LHCN-M2 (cell line): Measurements from ENCODE around the gene HIVEP3. TPM values are rescaled to one million over a fixed set of nuclear protein-coding genes. Genes with fewer than 3 reads are reported as not detected.

Source experiments
- DNase-seq: peaks from one replicate; pipeline ENCODE4 v3.0.0-alpha.2; 2012; ENCODE audit warnings: low read depth
- total RNA-seq: library from RNA; depleted of rRNA; stranded (reverse); fragments of >200 nt; gene quantifications from 2 replicates; pipeline ENCODE4 v1.2.3, GENCODE V29; 2014

HIVEP3 gene
- total RNA-seq, 1 experiment from 2014 or later = 2.1 TPM

DNA sequence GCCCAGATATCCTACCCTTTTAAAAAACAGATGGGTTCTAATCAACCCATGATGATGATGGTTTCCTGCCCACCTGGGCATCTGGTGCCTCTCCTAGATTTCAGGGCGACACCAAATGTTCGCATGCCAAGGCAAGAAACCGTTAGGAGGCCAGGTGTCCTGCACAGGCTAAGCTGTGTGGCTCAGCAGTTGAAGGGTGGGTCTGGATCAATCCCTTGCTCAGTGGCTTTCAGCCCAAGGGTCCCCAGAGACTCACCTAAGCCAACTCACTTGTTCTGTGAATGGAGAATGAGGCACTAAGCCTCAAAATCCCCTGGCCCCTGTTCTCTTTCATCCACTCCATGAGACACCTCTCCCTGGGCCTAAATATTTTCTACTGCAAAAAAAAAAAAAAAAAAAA lies 265.1 kb downstream of the HIVEP3 start:
- DNase-seq = no peak

DNA sequence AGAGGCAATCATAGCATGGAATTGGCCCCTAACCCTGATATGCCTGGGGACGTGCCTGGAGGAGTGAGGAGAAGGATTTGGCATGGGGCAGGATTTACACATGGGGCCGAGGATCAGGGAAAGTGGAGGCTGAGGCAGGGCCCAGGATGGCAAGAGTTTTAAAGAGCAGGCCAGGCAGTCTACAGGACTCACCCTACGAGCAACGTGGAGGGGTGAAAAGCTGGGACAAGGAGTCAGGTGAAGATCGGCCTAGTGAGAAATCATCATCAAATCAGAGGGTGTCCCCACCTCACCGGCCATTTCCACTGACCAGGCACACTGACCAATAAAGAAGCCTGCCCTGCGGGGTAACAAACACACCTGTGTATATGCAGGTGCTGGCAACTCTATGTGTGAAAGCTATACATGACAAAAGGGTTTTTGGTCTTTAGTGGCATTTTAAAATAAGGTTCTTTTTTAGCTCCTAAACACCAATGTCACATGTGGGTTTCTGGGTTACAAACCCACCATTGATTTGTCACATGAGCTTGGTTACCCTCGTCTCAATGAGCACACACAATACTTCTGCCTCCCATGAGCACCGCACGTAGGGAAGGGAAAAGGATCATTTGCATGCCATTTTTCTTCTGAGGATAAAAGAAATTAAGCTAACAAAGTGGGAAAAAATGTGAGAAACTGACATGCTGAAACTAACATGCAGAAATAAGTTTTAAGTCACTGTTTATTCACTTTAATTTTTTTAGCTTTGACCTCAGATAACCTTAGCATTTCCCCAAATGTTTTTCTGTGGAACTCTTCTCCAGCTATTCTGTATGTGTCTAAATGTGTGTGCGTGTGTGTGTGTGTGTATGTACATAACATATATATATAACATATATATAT lies 266.1 kb downstream of the HIVEP3 start:
- no peak for DNase-seq

DNA sequence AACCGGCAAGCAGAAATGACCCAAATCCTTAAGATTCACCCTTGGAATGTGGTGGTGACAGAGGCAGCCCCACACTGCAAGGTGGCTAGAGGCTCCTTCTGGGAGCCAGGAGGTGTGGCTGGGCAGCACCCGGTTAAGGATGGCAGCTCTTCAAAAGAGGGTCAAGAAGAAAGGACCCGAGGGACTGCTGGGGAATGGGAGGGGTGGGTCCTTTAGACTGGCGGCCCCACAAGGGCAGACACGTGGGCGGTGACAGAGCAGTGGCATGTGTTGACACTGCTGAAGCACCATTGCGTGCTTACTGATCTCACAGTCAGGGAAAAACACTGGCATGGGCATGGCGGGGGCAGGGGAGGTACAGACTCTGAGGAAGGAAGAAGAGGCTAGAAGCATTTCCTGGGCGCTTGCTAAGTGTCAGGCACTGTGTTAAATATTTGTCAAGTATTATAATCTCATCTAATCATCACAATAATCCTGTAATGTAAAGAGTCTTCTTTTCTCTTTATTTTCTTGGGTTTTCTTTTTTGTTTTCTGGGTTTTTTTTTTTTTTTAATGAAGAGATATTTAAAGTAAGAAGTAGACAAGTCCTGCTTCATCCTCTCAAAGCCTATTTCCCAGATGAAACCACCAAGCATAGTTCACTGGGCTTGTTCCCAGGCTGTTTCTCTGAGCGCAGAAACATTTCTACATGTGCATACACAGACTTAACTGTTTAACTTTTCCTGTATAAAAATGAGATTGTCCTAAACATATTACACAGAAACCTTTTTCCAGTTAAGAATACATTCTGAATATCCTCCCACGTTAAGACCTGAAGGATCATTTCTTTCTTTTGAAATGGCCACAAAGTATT lies 268.5 kb downstream of the HIVEP3 start:
- no peak for DNase-seq

DNA sequence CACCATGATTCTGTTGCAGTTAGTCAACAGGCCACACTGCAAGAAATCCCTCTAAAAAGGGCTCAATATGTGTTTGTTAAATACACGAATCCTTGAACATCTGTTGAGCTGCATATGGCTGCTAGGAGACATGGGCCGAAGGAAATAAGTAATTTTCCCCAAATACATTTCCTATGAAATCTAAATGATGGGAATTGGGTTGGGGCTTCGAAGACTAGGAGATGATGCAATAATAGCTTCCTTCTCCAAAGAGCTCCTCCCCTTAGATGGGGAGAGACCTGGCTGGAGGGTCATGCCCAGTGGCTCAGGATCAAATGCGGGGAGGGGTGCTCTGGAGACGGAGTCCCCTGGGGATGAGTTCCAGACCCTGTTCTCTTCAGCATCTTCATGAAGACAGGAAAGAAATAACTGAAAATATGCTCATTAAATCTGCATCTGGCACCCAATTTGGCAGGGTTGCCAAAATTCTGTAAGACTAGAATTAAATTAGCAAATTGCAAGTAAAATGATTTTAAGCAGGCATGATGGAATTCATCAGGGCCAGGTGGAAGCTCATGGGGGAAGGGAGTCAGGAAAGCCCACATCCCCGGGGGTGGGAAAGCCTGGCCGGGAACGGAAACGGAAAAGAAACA lies 269.2 kb downstream of the HIVEP3 start:
- no peak for DNase-seq

GRCh38 chr1:41648844-41649243 lies 269.9 kb downstream of the HIVEP3 start:
- DNase-seq = no peak

DNA sequence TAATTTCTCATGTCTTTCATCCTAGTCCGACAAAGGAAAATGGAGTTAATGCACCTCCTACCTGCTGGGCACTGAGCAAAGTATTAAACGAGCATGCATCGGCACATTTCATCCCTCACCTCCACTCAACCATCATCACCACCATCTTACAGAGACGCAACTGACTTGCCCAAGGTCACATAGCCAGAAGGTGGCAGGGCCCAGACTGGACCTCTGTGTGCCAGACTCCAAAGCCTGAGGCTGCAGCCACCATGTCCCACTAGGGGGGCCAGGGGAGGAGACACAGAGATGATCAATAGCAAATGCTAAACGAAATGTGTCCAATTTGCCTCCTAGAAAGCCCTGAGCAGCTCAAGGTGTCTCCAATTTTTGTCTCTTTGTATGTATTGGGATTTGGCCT lies 270.5 kb downstream of the HIVEP3 start:
- no peak for DNase-seq

DNA sequence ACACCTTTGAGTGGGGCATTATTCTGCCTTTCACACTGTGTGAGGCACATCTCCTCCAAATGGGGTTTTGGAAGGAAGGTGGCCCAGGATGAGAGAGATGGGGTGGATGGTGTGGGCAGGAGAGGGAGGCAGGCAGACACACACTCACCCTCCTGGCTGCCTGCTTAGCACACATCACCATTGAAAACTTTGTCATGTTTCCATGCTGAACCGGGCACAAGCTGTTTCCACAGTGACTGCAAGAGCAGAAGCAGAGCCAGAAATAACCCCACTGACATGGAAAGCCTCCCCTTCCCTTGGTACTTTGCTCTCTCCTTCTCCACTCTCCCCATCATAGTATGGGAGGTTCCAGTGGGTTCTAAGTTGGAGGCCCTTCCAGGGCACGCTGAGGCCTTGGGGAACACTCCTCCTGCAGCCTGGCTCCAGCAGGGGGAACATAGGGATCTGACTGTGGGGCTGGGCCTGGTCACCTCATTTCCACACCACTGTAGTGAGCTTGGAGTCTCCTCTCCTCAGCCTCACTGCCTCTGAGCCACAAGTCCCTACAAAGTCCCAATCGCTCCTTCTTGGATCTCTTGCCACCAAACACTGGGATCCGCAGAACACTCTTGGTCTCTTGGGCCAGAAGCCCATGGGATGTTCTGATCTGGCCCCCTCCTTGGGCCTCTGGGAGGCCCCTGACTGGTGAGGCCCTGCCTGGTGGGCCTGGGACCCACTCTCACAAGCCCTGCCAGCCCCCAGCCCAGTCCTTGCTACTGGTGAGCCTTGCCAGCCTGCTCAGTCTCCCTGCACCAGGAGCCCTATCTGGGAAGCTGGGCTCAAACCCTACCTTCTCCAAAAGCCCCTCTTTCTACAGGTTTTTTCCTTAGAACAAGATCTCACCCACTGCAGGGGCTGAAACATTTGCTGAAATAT lies 271.2 kb downstream of the HIVEP3 start:
- DNase-seq = no peak

GRCh38 chr1:41646186-41646585 lies 272.5 kb downstream of the HIVEP3 start:
- no peak for DNase-seq

- no peak for DNase-seq
Measured at GRCh38 chr1:41645062-41645461, 273.7 kb downstream of the HIVEP3 start.

DNA sequence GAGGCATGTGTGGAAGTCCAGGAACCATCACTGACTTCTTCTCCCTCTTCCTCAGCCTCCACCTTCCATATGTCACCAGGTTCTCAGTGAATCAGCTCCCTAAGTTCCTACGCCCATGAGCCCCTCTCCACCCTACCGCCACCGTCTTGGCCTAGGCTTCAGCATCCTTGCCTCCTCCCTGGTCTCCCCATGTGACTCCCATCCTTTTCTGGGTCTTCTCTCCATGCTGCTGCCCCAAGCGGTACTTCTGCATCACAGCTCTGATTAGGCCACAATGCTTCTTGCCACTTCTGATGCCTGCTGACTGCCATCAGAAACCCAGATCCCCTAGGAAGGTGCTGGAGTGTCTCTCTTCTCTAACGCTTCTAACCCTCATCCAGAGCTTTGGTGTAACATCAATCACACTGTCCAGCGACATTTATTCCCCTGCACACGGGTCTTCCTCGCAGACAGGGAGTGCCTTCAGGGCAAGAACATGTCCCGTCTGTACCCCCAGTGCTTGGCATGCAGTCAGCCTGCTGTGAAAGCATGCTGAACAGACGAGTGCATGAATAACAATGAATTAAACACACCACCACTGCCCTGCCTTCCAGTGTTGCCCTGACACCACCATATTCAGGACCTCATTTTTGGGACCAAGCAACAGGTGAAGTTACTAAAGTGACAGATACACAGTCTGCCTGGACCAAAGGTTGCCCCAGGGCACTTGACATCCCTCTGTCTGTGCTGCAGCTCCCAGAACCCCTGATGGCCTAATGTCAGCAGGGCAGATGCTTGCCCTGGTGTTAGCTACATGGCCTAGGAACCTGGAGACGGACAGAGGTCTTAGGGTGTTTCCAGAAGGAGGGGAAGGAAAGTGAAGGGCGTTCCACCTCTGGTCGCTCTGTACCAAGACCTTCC lies 275.6 kb downstream of the HIVEP3 start:
- DNase-seq = no peak

- no peak for DNase-seq
Measured at GRCh38 chr1:41641941-41642527, 276.7 kb downstream of the HIVEP3 start.

GRCh38 chr1:41641475-41641814 lies 277.3 kb downstream of the HIVEP3 start:
- DNase-seq = no peak

- DNase-seq = no peak
Measured at GRCh38 chr1:41640756-41641474, 277.8 kb downstream of the HIVEP3 start.

DNA sequence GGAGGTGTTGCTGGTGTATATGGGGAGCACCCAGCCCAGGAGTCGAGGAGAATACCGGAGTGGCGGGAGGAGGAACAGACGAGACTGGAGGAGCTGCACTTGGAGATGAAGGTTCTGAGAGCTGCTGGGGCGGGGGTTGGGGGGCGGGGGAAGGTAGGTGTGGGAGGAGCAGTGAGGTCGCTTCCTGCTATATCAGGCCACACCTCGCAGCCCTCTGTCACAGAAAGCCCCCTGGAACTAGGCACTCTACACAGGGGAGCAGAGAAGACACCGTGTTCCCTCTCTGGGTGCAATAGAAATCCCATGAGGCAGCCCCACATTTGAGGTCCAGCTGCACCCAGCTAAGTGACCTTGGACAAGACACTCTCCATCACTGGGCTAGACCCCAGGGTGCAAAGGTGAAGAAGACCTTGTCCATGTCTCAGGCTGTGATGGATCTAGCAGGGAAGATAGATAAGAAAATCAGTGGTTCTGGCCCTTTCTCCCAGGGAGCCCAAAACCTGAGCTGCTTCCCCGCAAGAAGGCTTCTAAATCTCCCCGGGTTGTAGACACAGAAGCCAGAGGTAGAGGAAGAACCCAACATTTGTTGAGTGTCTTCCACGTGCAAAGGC lies 278.5 kb downstream of the HIVEP3 start:
- DNase-seq = no peak

DNA sequence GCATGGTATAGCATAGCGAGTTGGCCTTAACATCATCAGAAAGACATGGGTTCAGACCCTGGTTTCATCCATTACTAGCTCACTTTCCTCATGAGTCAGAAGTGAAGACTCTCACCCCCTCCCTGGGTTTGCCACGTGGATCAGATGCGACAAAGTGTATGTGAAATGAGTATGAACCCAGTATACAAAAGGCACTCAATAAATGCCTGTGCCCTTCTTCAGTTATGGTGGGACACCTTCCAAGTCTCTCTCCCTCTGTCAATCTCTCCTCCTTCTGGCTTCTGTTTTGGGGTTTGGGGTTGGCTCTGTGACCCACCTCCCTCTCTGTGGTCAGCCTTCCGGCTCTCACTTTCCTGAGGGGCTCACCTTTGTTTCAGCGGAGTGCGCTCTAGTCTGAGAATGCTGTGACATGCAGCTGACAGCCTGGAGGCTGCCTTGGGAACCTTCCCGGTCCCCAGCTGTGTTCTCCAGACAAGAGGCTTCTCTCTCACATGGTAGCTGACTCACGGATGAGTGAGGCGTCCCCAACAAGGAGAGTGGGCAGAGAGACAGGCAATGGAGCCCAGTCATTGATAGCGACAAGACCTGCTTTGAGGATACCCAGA lies 279.3 kb downstream of the HIVEP3 start:
- peak; percentile 82 for DNase-seq

DNA sequence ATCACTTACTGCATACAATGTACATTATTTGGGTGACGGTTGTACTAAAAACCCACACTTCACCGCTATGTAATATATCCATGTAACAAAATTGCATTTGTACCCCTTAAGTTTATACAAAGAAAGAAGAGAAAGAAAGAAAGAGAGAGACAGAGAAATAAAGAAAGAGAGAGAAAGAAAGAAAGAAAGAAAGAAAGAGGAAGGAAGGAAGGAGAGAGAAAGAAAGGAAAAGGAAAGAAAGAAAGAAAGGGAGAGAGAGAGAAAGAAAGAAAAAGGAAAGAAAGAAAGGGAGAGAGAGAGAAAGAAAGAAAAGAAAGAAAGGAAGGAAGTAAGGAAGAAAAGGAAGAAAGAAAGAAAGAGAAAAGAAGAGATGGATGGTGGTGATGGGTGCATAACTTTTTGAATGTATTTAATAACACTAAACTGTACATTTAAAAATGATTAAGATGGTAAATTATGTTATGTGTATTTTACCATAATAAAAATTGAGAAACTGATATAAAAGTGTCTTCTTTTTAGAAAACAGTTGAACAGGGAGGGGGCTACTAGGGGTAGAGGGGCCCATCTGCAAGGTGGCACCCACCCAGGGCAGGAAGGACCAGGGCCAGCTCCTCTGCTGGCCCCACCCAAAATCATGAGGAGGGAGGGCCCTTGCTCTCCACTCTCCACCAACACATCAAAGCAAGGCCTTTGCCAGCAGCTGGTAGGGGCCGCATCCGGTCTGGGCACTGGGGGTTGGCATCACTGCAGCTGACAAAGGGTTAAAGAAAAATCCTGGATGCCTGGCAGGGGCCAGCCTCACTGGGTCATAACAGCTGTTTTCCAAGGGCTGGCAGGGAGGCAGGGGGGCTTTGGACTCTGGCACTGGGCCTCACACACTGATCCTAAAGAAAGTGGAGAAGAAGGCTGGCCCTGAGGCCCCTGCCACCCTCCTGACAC lies 280.4 kb downstream of the HIVEP3 start:
- DNase-seq = peak; percentile 63

DNA sequence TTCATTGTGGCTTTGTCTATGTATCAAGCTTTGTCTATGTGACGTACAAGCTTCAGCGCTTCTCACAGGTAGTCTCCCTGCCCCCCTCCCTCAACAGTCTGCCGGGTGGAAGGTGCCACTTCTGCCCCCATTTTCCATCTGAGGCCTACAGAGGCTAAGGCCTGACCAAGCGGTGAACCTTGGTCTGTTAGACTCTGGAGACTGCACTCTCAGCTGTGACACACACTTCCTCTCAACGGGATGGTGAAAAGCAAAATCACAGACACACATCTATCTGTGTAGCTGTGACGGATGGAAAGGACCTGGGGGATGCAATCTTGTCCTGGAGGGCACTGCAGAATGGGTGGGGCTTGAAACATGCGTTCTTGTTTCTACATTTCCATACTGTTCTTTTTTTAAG lies 281.4 kb downstream of the HIVEP3 start:
- no peak for DNase-seq
